ENCODE data around the gene PAK5. TPM values are rescaled to one million over a fixed set of nuclear protein-coding genes. Genes with fewer than 3 reads are reported as not detected.
A peak's percentile ranks its signal among the peaks of the same experiment; 100 is the strongest.

Gene PAK5
- total RNA-seq, 1 donor from 2014 or later = not detected

DNA sequence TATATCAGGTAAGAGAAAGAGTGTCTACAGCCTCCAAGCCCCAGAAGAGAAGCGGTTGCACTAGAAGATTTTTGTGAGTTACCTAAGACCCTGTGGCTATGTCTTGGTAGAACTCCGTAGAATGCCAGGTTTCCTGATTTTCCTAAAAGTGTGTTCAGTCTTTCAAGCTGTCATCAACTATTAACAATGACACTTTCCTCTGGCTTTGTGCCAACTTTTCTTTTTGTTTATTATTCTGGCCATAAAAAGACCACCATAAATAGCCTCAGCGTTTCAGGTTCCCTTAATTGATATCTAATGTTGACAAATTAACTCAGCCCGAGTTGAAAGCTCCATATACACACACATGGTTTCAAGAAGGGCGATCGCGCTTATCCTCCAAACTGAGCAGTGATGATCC lies 1.2 kb downstream of the PAK5 start:
- Histone ChIP-seq H3K4me3 (peak overlapping the region; percentile 53 to 75), H3K27me3 (no peaks in the 10 kb centered on the region), H3K36me3 (no peaks in the 10 kb centered on the region), H3K27ac (no peak overlapping the region), H3K9me3 (no peaks in the 10 kb centered on the region), H3K4me1 (no peaks in the 10 kb centered on the region)
- no peak for DNase-seq (ENCODE audit: low spot score in 2 of 2)
- TF ChIP-seq, protein P1, sequence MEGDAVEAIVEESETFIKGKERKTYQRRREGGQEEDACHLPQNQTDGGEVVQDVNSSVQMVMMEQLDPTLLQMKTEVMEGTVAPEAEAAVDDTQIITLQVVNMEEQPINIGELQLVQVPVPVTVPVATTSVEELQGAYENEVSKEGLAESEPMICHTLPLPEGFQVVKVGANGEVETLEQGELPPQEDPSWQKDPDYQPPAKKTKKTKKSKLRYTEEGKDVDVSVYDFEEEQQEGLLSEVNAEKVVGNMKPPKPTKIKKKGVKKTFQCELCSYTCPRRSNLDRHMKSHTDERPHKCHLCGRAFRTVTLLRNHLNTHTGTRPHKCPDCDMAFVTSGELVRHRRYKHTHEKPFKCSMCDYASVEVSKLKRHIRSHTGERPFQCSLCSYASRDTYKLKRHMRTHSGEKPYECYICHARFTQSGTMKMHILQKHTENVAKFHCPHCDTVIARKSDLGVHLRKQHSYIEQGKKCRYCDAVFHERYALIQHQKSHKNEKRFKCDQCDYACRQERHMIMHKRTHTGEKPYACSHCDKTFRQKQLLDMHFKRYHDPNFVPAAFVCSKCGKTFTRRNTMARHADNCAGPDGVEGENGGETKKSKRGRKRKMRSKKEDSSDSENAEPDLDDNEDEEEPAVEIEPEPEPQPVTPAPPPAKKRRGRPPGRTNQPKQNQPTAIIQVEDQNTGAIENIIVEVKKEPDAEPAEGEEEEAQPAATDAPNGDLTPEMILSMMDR (IDR thresholded peaks at IDR 0.05) = no peak
- intact Hi-C loops (cut with DNase I) = loop anchor here (10.0 kb wide), 1 partner anchor 773 kb away; the partner anchor contains the start of gene PLCB4

DNA sequence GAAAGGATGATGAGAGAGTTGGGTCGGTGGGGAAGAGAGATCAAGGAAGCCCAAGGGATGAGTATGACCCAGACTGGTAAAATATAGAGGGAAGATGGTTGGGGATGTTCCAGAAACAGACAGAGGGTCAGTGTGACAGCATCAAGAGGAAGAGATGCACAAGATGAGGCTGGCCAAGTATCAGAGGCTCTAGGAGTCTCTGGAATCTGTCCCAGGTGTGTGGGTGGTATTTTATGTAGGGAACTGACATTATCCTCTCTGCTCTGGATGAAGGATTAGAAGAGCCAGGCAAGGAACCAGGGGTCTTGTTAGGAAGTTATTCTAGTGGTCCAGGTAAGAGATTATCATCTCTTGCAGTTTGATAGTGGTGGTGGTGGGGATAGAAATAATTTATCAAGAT lies 3.6 kb downstream of the PAK5 start:
- no peaks in the 10 kb centered on the region for H3K9me3 ChIP-seq
- TF ChIP-seq, protein P1 (IDR thresholded peaks at IDR 0.05) = no peak
- no peak overlapping the region for H3K27ac ChIP-seq
- DNase-seq (ENCODE audit: low spot score in 2 of 2) = no peak
- no peaks in the 10 kb centered on the region for H3K36me3 ChIP-seq
- no peaks in the 10 kb centered on the region for H3K27me3 ChIP-seq
- H3K4me3 ChIP-seq = no peak overlapping the region
- no peaks in the 10 kb centered on the region for H3K4me1 ChIP-seq
- intact Hi-C loops (cut with DNase I) = loop anchor here (10.0 kb wide), 1 partner anchor 771 kb away; the partner anchor contains the start of gene PLCB4

DNA sequence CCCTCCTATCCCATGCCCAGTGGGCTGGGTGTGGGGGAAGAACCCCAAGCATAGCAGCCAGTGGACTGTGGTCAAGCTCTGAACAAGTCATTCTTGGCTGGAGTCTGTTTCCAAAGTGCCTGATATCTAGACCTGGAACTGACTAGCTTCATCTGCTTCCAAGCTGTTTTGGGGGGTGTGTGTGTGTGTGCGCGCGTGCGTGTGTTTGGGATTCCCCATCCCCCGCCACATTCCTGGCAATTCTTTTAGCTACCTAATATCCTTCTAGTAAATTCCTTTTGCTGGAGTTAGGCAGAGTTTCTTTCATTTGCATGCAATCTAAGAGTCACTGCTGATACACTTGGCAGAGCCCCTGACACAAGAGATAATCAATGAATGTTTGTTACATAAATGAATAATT lies 7.8 kb downstream of the PAK5 start:
- H3K27me3 ChIP-seq = no peaks in the 10 kb centered on the region
- no peaks in the 10 kb centered on the region for H3K4me1 ChIP-seq
- H3K27ac ChIP-seq = no peak overlapping the region
- no peaks in the 10 kb centered on the region for H3K9me3 ChIP-seq
- no peak overlapping the region for H3K4me3 ChIP-seq
- TF ChIP-seq, protein P1 (IDR thresholded peaks at IDR 0.05) = no peak
- no peak for DNase-seq (ENCODE audit: low spot score in 2 of 2)
- no peaks in the 10 kb centered on the region for H3K36me3 ChIP-seq
- intact Hi-C loops (cut with DNase I) = loop anchor here (10.0 kb wide), 1 partner anchor 766 kb away; the partner anchor contains the start of gene PLCB4

DNA sequence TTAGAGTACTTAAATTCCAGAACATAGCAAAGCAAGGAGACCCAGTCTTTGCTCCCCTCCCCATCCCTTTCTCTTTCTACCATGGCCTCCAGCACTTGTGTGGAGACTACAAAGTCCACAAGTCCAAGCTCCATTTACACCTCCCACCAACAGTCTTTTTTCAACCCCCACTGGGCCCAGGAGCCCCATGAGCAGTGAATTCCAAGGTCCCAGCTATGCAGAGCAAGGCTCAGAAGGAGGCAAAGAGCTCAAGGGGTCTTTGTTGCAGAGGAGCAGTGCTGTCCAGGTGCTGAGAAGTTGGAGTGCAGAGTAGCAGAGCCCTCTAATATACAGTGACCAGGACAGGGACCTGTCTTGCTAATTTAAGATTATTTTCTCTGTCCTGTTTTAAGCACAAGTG lies 9.0 kb downstream of the PAK5 start:
- Histone ChIP-seq H3K4me3 (no peak overlapping the region), H3K27me3 (no peaks in the 10 kb centered on the region), H3K4me1 (no peaks in the 10 kb centered on the region), H3K27ac (no peak overlapping the region), H3K36me3 (no peaks in the 10 kb centered on the region), H3K9me3 (no peaks in the 10 kb centered on the region)
- DNase-seq (ENCODE audit: low spot score in 2 of 2) = no peak
- intact Hi-C loops (cut with DNase I) = loop anchor here (10.0 kb wide), 1 partner anchor 765 kb away; the partner anchor contains the start of gene PLCB4
- TF ChIP-seq, protein P1 (IDR thresholded peaks at IDR 0.05) = no peak

DNA sequence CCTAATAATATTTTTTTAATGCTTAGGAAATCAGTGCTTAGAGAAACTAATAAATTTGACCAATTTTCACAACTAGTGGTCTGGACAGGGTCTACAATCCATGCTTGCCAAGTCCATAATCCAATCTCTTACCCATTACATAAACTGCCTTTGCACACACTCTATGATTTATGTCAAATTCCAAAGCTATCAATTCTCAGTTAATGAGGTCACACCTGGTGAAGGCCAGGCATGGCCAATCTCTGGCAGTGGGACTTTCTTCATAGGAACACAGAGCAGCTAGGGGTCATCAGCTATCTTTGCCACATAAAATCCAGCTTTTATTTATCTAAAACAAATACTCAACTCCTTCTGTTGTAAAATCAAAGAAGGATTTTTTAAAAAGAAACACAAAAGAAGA lies 21.2 kb downstream of the PAK5 start:
- H3K36me3 ChIP-seq = no peaks in the 10 kb centered on the region
- TF ChIP-seq, protein P1 (IDR thresholded peaks at IDR 0.05) = no peak
- DNase-seq (ENCODE audit: low spot score in 2 of 2) = no peak
- H3K4me1 ChIP-seq = no peaks in the 10 kb centered on the region
- H3K4me3 ChIP-seq = no peak overlapping the region
- no peak overlapping the region for H3K27ac ChIP-seq
- intact Hi-C loops (cut with DNase I) = no loop called here
- no peaks in the 10 kb centered on the region for H3K27me3 ChIP-seq
- H3K9me3 ChIP-seq = no peaks in the 10 kb centered on the region

DNA sequence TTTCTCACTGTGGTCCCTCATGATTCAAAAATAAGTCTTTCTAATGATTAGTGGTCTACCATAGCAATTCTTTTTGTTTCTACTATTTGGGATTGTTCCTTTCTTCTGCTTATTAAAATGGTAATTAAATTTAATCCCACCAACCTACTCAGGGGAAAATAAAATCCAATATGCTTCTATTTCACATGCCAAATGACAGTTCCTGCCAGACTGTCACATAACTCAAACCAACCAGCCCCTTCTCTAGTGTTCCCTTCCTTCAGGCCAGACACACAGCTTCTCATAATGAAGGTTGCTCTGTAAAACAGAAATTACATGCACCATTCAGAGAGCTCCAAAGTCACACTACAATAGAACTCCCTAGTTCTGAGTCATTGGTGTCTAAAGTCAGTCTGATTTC lies 23.2 kb downstream of the PAK5 start:
- H3K9me3 ChIP-seq = no peaks in the 10 kb centered on the region

More for the DNA sequence above, 23.2 kb downstream of the PAK5 start:
- TF ChIP-seq, protein P1 (IDR thresholded peaks at IDR 0.05) = no peak
- intact Hi-C loops (cut with DNase I) = no loop called here
- DNase-seq (ENCODE audit: low spot score in 2 of 2) = no peak
- Histone ChIP-seq H3K4me1 (no peaks in the 10 kb centered on the region), H3K27ac (no peak overlapping the region), H3K27me3 (no peaks in the 10 kb centered on the region), H3K4me3 (no peak overlapping the region), H3K36me3 (no peaks in the 10 kb centered on the region)
